HG03439 (cell line): ENCODE data around the gene PLXDC2.
"Not testable (repeated sequence)": the region's sequence is repeated elsewhere in the genome, so short reads cannot be mapped to it uniquely, and the experiment has no call there.

Experiments
- ATAC-seq: cut with Tn5 transposase; IDR thresholded peaks from one replicate; pipeline ENCODE4 v1.9.1; 2021; ENCODE audit warnings: mild to moderate bottlenecking, moderate library complexity; ENCODE audit not compliant: unreplicated experiment

PLXDC2 gene

GRCh38 chr10:20020677-20021076 is 204.4 kb downstream of the PLXDC2 start:
- no peak for ATAC-seq

- ATAC-seq, result no peak
Measured at GRCh38 chr10:20029523-20029922, 213.3 kb downstream of the PLXDC2 start.

- no peak for ATAC-seq
Measured at GRCh38 chr10:20033476-20033875, 217.2 kb downstream of the PLXDC2 start.

- ATAC-seq, result no peak
Measured at GRCh38 chr10:20034732-20035131, 218.5 kb downstream of the PLXDC2 start.

GRCh38 chr10:20040012-20040411 is 223.8 kb downstream of the PLXDC2 start:
- no peak for ATAC-seq

- ATAC-seq, result no peak
Measured at GRCh38 chr10:20041931-20042330, 225.7 kb downstream of the PLXDC2 start.

GRCh38 chr10:20045100-20045499 is 228.9 kb downstream of the PLXDC2 start:
- ATAC-seq, result not testable (repeated sequence)

GRCh38 chr10:20048161-20048560 is 231.9 kb downstream of the PLXDC2 start:
- ATAC-seq, result no peak

- no peak for ATAC-seq
Measured at GRCh38 chr10:20058135-20058534, 241.9 kb downstream of the PLXDC2 start.

- ATAC-seq, result no peak
Measured at GRCh38 chr10:20059084-20059835, 243.0 kb downstream of the PLXDC2 start.

GRCh38 chr10:20065814-20066213 is 249.6 kb downstream of the PLXDC2 start:
- ATAC-seq, result no peak

GRCh38 chr10:20073167-20073566 is 256.9 kb downstream of the PLXDC2 start:
- no peak for ATAC-seq

GRCh38 chr10:20075713-20076112 is 259.5 kb downstream of the PLXDC2 start:
- ATAC-seq, result no peak

GRCh38 chr10:20084451-20084850 is 268.2 kb downstream of the PLXDC2 start:
- ATAC-seq, result no peak

- no peak for ATAC-seq
Measured at GRCh38 chr10:20085115-20085514, 268.9 kb downstream of the PLXDC2 start.

GRCh38 chr10:20087353-20087752 is 271.1 kb downstream of the PLXDC2 start:
- ATAC-seq, result no peak

- no peak for ATAC-seq
Measured at GRCh38 chr10:20088061-20088701, 271.9 kb downstream of the PLXDC2 start.

GRCh38 chr10:20089879-20090278 is 273.6 kb downstream of the PLXDC2 start:
- no peak for ATAC-seq

- no peak for ATAC-seq
Measured at GRCh38 chr10:20090831-20091230, 274.6 kb downstream of the PLXDC2 start.

GRCh38 chr10:20091698-20092097 is 275.5 kb downstream of the PLXDC2 start:
- ATAC-seq, result no peak

GRCh38 chr10:20093600-20093999 is 277.4 kb downstream of the PLXDC2 start:
- no peak for ATAC-seq

- ATAC-seq, result no peak
Measured at GRCh38 chr10:20094226-20094976, 278.2 kb downstream of the PLXDC2 start.
